ENCODE results near the gene OTOP3. TPM values are rescaled to one million over a fixed set of nuclear protein-coding genes. Genes with fewer than 3 reads are reported as not detected.

OTOP3 gene, protein sequence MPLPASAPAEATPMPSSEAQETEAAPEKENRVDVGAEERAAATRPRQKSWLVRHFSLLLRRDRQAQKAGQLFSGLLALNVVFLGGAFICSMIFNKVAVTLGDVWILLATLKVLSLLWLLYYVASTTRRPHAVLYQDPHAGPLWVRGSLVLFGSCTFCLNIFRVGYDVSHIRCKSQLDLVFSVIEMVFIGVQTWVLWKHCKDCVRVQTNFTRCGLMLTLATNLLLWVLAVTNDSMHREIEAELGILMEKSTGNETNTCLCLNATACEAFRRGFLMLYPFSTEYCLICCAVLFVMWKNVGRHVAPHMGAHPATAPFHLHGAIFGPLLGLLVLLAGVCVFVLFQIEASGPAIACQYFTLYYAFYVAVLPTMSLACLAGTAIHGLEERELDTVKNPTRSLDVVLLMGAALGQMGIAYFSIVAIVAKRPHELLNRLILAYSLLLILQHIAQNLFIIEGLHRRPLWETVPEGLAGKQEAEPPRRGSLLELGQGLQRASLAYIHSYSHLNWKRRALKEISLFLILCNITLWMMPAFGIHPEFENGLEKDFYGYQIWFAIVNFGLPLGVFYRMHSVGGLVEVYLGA
- not detected in 2 replicates for total RNA-seq

DNA sequence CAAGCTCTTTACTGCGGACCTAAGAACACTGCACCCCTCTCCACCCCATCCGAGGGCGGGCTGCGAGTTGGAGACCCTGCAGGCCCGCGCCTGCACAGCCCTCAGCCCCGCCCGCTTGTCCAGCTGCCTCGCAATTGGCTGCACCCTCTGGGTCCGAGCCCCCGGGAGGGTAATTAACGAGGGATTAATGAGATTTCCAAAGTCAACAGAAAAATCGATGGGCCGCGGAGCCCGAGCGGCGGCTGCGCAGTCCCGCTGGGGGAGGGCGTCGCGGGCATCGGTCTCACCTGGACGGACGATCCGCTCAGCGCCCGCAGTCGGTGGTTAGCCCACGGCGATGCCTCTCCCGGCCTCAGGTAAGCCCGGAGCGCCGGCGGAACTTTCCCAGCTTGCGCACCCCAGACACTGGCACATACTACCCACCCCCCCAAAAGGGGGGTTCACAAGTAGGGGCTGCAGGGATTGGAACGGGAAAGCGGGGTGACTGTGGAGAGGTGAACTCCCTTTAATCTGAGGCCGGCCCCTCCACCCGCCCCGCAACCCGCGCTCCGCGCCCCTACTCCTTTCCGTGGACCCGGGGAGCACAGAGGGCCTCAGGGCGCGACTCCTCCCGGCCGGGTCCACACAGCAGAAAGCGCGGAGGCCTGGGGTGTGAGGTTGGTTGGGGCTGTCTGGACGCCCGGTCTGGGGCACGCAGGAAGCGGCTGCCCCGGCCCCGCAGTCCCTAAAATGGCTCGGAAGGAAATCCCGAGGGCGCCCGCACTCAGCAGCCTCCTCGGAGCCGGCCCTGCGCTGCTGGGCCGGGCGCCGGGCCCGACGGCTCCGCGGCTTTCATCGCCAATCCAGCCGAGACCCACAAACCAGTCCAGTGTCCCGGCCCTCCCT is at the start of gene OTOP3:
Gene OTOP3 (plus strand): TSS at position 314 of the 885 bp plus-strand sequence. CDS start 24 bp downstream, at position 338.
- H3K4me3 ChIP-seq (ENCODE audit: low read depth, low read length) = no peak within 1 kb of the TSS
- TF ChIP-seq, protein P1, sequence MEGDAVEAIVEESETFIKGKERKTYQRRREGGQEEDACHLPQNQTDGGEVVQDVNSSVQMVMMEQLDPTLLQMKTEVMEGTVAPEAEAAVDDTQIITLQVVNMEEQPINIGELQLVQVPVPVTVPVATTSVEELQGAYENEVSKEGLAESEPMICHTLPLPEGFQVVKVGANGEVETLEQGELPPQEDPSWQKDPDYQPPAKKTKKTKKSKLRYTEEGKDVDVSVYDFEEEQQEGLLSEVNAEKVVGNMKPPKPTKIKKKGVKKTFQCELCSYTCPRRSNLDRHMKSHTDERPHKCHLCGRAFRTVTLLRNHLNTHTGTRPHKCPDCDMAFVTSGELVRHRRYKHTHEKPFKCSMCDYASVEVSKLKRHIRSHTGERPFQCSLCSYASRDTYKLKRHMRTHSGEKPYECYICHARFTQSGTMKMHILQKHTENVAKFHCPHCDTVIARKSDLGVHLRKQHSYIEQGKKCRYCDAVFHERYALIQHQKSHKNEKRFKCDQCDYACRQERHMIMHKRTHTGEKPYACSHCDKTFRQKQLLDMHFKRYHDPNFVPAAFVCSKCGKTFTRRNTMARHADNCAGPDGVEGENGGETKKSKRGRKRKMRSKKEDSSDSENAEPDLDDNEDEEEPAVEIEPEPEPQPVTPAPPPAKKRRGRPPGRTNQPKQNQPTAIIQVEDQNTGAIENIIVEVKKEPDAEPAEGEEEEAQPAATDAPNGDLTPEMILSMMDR (IDR thresholded peaks at IDR 0.05; ENCODE audit: insufficient read depth, low read depth, low read length) = no peak
- DNase-seq (ENCODE audit: low read depth) = no peak

DNA sequence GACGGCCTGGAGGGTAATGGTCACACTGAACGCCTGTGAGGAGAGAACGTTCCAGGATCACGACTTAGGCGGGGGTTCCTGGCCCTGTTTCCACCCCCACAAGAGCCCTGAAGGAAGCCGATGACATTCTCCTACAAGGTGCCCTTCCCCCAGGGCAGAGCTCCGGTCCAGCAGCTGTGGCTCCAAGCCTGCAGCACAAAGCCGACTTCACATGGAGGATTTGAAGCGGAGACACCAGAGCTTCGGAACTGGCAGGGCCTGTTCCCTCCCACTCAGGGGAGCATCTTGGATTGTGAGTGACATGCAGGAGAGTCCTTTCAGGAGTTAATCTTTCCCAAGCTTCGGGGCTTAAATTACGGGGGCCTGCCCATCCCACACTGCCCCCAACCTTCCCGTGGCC is 47.2 kb upstream of the OTOP3 start:
- no peak for DNase-seq (ENCODE audit: low read depth)
- no peak overlapping the region for H3K4me3 ChIP-seq (ENCODE audit: low read depth, low read length)
- TF ChIP-seq, protein P1 (IDR thresholded peaks at IDR 0.05; ENCODE audit: insufficient read depth, low read depth, low read length) = no peak

DNA sequence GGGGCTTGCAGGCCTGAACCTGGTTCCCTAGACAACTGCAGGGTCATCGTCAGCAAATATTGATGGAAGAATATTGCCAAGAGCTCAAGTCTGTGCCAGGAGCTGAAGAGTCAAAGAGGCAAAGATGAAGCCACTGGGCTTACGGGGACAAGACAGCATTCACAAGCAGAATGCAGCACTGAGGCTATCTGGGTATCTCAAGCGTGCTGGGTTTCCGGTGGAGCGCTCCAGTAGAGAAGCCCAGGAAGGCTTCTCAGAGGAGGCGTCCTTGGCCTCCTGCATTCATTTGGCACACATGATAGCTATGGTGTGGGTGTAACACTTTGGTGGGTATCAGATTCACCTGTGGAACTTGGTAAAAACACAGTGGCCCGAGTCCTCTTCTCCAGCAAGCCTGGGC is 45.1 kb upstream of the OTOP3 start:
- no peak for DNase-seq (ENCODE audit: low read depth)
- no peak overlapping the region for H3K4me3 ChIP-seq (ENCODE audit: low read depth, low read length)
- TF ChIP-seq, protein P1 (IDR thresholded peaks at IDR 0.05; ENCODE audit: insufficient read depth, low read depth, low read length) = no peak

DNA sequence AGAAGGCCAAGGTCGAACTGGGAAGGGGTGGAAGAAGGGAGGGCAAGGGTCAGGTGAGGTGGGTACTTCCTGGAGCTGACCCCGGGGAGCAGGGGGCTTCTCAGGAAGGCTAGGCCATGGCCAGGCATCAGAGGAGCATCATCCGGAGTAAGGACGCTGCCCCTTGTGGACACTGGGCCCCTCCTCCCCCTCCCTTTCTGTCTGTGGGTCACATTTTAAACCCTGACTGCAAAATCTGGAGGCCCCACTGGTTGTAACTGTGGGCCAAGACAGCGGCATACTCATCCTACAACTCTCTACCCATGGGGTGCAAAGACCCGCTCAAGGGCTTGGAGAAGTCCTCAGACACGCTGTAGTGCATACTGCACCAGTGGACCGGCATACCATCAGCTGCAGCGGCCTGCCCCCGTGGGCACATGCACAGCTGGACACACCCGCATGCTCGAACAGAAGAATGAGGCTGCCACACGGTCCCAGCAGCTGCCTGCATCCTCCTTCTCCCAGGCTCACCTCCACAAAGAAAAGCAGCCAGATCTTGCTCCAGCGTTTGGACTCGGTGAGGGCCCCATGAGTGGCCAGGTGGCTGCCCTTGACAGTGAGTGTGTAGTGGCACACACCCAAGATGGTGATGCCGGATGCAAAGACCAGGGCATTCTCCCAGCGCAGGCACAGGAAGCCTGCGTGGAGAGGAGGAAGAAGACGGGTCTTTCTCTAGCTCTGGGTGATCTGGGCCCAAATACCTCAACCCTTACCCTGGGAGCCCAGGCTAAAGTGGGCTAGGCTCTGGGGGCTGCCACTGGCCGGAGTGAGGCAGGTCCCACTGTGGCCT is 43.5 kb upstream of the OTOP3 start:
- no peak overlapping the region for H3K4me3 ChIP-seq (ENCODE audit: low read depth, low read length)
- DNase-seq (ENCODE audit: low read depth) = no peak
- TF ChIP-seq, protein P1 (IDR thresholded peaks at IDR 0.05; ENCODE audit: insufficient read depth, low read depth, low read length) = no peak

DNA sequence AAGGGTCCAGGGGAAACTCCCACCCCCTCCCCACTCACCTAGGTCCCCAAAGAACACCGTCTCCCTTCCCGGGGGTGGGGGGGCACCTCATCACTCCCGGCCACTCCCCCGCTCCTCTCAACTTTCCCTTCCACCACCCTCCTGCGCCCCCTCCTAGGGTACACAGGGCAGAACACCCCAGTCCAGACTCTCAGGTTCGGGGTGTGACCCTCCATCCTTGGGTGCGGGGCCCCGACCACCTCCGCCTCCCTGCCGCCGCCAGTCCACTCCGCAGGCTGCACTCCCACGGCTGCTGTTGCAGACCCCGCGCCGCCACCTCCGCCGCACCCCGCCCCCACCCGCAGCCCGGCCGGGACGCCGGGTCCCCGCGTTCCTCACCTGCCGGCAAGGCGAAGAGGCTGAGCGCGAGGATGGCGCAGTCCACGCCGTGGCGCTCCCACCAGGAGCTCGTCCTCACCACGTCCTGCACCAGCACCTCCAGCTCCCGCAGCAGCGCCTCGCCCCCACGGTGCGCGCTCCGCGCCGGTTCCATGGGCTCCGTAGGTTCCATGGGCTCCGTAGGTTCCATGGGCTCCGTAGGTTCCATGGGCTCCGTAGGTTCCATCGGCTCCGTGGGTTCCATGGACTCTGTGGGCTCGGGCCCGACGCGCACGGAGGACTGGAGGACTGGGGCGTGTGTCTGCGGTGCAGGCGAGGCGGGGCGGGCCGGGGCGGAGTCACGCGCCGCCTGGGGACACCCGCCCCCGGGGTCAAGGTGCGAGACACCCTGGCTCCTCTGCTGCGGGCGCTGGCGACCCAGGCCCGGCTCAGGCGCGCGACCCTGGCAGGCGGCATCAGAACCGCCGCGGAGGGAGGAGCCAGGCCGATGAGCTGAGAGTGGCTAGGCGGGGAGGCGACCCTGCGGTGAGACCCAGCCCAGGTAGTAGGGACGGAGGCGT is 42.5 kb upstream of the OTOP3 start, which contains the start of gene FADS6:
Gene FADS6 (minus strand): TSS at position 660 of the 938 bp plus-strand sequence. CDS start 38 bp downstream, at position 622.
- H3K4me3 ChIP-seq (ENCODE audit: low read depth, low read length) = no peak within 1 kb of the TSS
- TF ChIP-seq, protein P1 (IDR thresholded peaks at IDR 0.05; ENCODE audit: insufficient read depth, low read depth, low read length) = no peak
- no peak for DNase-seq (ENCODE audit: low read depth)
